Mucosa of descending colon (tissue), 3 donors: ENCODE data around the gene TMEM218. TPM values are rescaled to one million over a fixed set of nuclear protein-coding genes. Genes with fewer than 3 reads are reported as not detected.

Experiments used
- ATAC-seq: fragments of 200-7000 bp; cut with Tn5 transposase; one replicate; pipeline ENCODE4 v1.9.1; 2020; ENCODE audit warnings: mild to moderate bottlenecking, moderate library complexity
- DNase-seq, 3 donors: peaks; one replicate each; pipeline ENCODE4 v3.0.0-alpha.2; 2020
- H3K36me3 ChIP-seq: fragments of 200-600 bp; one replicate; pipeline ENCODE4 v1.8.0; 2021; ENCODE audit warnings: low read depth, mild to moderate bottlenecking
- H3K4me1 ChIP-seq: fragments of 200-600 bp; one replicate; pipeline ENCODE4 v1.8.0; 2021; ENCODE audit warnings: low read depth, mild to moderate bottlenecking
- H3K4me3 ChIP-seq: fragments of 200-600 bp; one replicate; pipeline ENCODE4 v1.8.0; 2021; ENCODE audit warnings: mild to moderate bottlenecking
- H3K9me3 ChIP-seq: fragments of 200-600 bp; one replicate; pipeline ENCODE4 v1.8.0; 2021; ENCODE audit warnings: mild to moderate bottlenecking
- CTCF ChIP-seq: fragments of 200-600 bp; IDR thresholded peaks from one replicate; pipeline ENCODE4 v1.8.0; 2022; ENCODE audit warnings: antibody characterized with exemption, mild to moderate bottlenecking
- intact Hi-C, 2 donors: fragments of 100-400 bp; cut with DNase I in 1 of 2; cut with micrococcal nuclease in 1 of 2; formaldehyde crosslinking; loops; one replicate each; pipeline versions ENCODE4 v1.11.0 to v1.11.1; 2022; cut with DNase I, micrococcal nuclease
- total RNA-seq, 3 donors: library from RNA; stranded (reverse); fragmentation: NEBNext Ultra II Directional in 2 of 3; extraction: Animal tissue kit (Norgen Biotek cat#: 25700) in 2 of 3; gene quantifications; one replicate each; pipeline versions ENCODE4 v1.2.1 to v1.2.4, GENCODE V29; 2021 to 2023
- donor health status: DM: no; HTN: no; CAD: no; lungs with moderate emphysema.
- donor health status: DM: no; HTN: no; CAD: no.
- donor health status: DM: no; HTN: yes; CAD: no.

TMEM218 gene
- total RNA-seq, 3 donors from 2014 or later, result 12.5 to 16.9 (median 16.1) TPM

DNA sequence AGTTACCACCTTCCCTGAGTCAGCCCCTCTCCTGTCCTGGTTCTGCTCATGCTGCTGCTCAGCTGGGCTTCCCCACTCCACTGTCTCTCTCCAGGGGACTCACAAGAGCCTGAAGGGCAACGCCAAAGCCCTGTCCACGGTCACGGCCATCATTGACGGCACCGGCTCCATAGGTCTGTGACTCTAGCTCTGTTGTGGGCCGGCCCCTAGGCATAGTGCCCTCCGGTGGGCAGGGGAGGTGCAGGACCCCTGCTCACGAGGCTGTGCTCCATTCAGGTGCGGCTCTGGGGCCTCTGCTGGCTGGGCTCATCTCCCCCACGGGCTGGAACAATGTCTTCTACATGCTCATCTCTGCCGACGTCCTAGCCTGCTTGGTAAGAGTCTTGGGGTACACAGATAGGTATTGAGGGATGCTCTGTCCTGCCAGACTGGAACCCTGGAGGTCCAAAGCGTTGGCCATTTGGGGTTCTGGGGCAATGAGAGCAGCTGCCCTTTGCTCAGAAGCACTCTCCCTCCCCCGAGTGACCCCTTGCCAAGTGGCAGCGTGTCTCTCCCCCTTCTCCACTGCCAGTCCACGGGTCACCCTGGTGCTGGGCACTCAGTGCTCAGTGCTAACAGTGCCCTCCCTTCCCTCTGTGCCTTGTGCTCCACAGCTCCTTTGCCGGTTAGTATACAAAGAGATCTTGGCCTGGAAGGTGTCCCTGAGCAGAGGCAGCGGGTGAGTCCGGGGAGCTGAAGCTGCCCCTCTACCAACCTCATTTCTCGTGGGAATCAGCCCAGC lies 25.9 kb downstream of the TMEM218 start:
- no peak for TF ChIP-seq CTCF
- H3K36me3 ChIP-seq, result no peaks in the 10 kb centered on the region
- H3K9me3 ChIP-seq, result no peaks in the 10 kb centered on the region
- no peak overlapping the region for H3K4me3 ChIP-seq
- intact Hi-C loops, result no loop called here
- H3K4me1 ChIP-seq, result no peaks in the 10 kb centered on the region
- no peak for DNase-seq
- no peak for ATAC-seq

GRCh38 chr11:125084761-125085231 lies 26.6 kb downstream of the TMEM218 start:
- intact Hi-C loops, result no loop called here
- Histone ChIP-seq H3K9me3 (no peaks in the 10 kb centered on the region), H3K4me1 (no peaks in the 10 kb centered on the region), H3K36me3 (no peaks in the 10 kb centered on the region), H3K4me3 (no peak overlapping the region)
- no peak for ATAC-seq
- TF ChIP-seq CTCF, result no peak
- no peak for DNase-seq

DNA sequence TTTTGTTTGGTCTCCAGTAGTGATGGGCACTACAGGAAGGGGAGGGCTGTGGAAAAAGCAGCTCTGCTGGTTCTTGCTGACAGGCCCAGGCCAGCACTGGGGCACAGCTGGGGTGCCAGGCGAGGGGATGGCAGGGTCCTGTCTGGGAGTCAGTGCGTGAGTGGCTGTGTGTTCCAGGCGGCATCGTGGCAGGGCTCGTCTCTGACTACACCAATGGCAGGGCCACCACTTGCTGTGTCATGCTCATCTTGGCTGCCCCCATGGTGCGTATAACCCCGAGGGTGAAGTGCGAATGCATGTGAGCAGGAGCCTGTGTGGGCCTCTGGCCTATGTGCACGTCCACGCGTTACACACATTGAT lies 27.4 kb downstream of the TMEM218 start:
- Histone ChIP-seq H3K4me3 (no peak overlapping the region), H3K4me1 (no peaks in the 10 kb centered on the region), H3K36me3 (no peaks in the 10 kb centered on the region), H3K9me3 (no peaks in the 10 kb centered on the region)
- no peak for ATAC-seq
- TF ChIP-seq CTCF, result no peak
- peak in 1 of 3 donors; percentile 45 for DNase-seq
- intact Hi-C loops, result no loop called here

- intact Hi-C loops, result no loop called here
- no peak for DNase-seq
- no peaks in the 10 kb centered on the region for H3K9me3 ChIP-seq
- no peak for ATAC-seq
- TF ChIP-seq CTCF, result no peak
- no peak overlapping the region for H3K4me3 ChIP-seq
- no peaks in the 10 kb centered on the region for H3K4me1 ChIP-seq
- no peaks in the 10 kb centered on the region for H3K36me3 ChIP-seq
Observed at GRCh38 chr11:125083312-125084056, 27.9 kb downstream of the TMEM218 start.

DNA sequence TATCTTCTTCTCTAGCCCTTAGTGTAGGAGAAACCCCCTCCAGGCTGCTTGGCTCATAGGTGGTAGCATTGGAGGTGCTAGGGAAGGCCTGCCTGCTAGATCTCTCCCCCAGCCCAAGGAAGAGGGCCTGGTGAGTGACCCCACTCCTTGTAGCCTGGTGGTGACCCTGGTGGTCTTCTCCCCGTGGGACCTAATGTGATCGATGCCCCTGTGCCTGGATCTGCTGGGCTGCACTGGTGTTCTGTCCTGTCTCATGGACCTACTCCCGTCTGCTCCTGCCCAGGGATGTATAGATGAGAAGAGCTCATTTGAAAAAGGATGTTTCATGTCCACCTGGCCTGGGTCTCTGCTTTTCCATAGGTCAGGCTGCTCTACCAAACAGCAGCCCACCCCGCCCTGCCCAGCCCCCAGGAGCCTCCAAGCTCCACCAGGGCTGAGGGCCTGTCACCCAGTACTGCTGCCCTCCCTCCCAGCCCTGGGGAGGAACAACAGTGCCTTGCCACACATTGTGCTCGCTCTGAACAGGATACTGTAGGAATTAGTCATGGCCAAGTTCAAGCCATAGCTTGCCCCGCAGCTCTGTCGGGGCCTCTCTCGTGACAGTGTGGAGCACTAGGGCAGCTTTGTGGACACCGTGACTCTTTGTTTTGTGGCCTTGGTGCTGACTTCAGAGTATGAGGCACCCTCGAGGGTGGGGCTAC lies 28.7 kb downstream of the TMEM218 start:
- no peak for TF ChIP-seq CTCF
- Histone ChIP-seq H3K9me3 (no peaks in the 10 kb centered on the region), H3K4me1 (no peaks in the 10 kb centered on the region), H3K36me3 (no peaks in the 10 kb centered on the region), H3K4me3 (no peak overlapping the region)
- intact Hi-C loops, result no loop called here
- no peak for ATAC-seq
- DNase-seq, result no peak
